NT2/D1 (cell line): ENCODE data around the gene NLRP11.
"Not testable (repeated sequence)": the region's sequence is repeated elsewhere in the genome, so short reads cannot be mapped to it uniquely, and the experiment has no call there.

Experiments
- DNase-seq: peaks from one replicate; pipeline ENCODE4 v3.0.0-alpha.2; 2011; ENCODE audit warnings: low read depth, low spot score
- H3K27me3 ChIP-seq: 2 replicates; pipeline ENCODE4 v1.6.0; 2011; ENCODE audit warnings: mild to moderate bottlenecking; ENCODE audit not compliant: insufficient read length, insufficient read depth
- H3K36me3 ChIP-seq: 2 replicates; pipeline ENCODE4 v1.6.1; 2011; ENCODE audit warnings: mild to moderate bottlenecking, low read length, mixed read lengths; ENCODE audit not compliant: insufficient read depth, insufficient read length
- H3K4me1 ChIP-seq: 2 replicates; pipeline ENCODE4 v1.5.1; 2011; ENCODE audit not compliant: insufficient read depth, insufficient read length
- H3K4me3 ChIP-seq: 2 replicates; pipeline ENCODE4 v1.5.1; 2011; ENCODE audit warnings: low read depth; ENCODE audit not compliant: insufficient read length
- H3K9ac ChIP-seq: 2 replicates; pipeline ENCODE4 v1.6.0; 2011; ENCODE audit warnings: low read depth; ENCODE audit not compliant: insufficient read length
- H3K9me3 ChIP-seq: 2 replicates; pipeline ENCODE4 v1.5.1; 2011; ENCODE audit warnings: mild to moderate bottlenecking, low read length; ENCODE audit not compliant: insufficient read depth
- SUZ12 ChIP-seq: IDR thresholded peaks from 2 replicates; pipeline ENCODE4 v1.6.1; 2011; ENCODE audit not compliant: insufficient read length, insufficient read depth; ENCODE audit errors: extremely low read depth
- YY1 ChIP-seq: IDR thresholded peaks from 2 replicates; pipeline ENCODE4 v1.6.1; 2011; ENCODE audit not compliant: insufficient read length, insufficient read depth
- ZNF274 ChIP-seq: IDR thresholded peaks from 2 replicates; pipeline ENCODE4 v1.6.1; 2011; ENCODE audit warnings: mild to moderate bottlenecking, low read depth, low read length

Gene NLRP11

GRCh38 chr19:55781112-55781511, 50.7 kb downstream of the NLRP11 start:
- H3K9ac ChIP-seq, result no peak overlapping the region
- no peak for TF ChIP-seq YY1
- no peak for DNase-seq
- no peaks in the 10 kb centered on the region for H3K36me3 ChIP-seq
- no peaks in the 10 kb centered on the region for H3K27me3 ChIP-seq
- no peaks in the 10 kb centered on the region for H3K4me1 ChIP-seq
- no peak overlapping the region for H3K4me3 ChIP-seq
- H3K9me3 ChIP-seq, result no peaks in the 10 kb centered on the region

GRCh38 chr19:55778331-55778730, 53.5 kb downstream of the NLRP11 start:
- H3K9me3 ChIP-seq, result no peaks in the 10 kb centered on the region
- DNase-seq, result no peak
- H3K27me3 ChIP-seq, result no peaks in the 10 kb centered on the region
- TF ChIP-seq YY1, result no peak
- TF ChIP-seq ZNF274, result no peak
- no peak for TF ChIP-seq SUZ12
- H3K9ac ChIP-seq, result no peak overlapping the region
- H3K4me3 ChIP-seq, result no peak overlapping the region
- no peaks in the 10 kb centered on the region for H3K36me3 ChIP-seq
- no peaks in the 10 kb centered on the region for H3K4me1 ChIP-seq

GRCh38 chr19:55777528-55777927, 54.3 kb downstream of the NLRP11 start:
- Histone ChIP-seq H3K9me3 (no peaks in the 10 kb centered on the region), H3K4me1 (no peaks in the 10 kb centered on the region), H3K9ac (no peak overlapping the region), H3K4me3 (no peak overlapping the region), H3K27me3 (no peaks in the 10 kb centered on the region), H3K36me3 (no peaks in the 10 kb centered on the region)
- DNase-seq, result peak; percentile 11
- TF ChIP-seq ZNF274, result no peak

GRCh38 chr19:55769632-55770031, 62.2 kb downstream of the NLRP11 start:
- not testable (repeated sequence) for H3K27me3 ChIP-seq, H3K9me3 ChIP-seq, DNase-seq, H3K4me3 ChIP-seq, H3K36me3 ChIP-seq, H3K9ac ChIP-seq, H3K4me1 ChIP-seq

GRCh38 chr19:55768818-55769217, 63.0 kb downstream of the NLRP11 start, which contains the start of gene RFPL4AL1:
RFPL4AL1 (plus strand) TSS chr19:55769118; CDS start chr19:55771805, 2,687 bp downstream.
- not testable (repeated sequence) for H3K4me1 ChIP-seq, H3K4me3 ChIP-seq, H3K27me3 ChIP-seq, H3K9ac ChIP-seq, H3K9me3 ChIP-seq, H3K36me3 ChIP-seq, DNase-seq

GRCh38 chr19:55766466-55766865, 65.3 kb downstream of the NLRP11 start:
- Histone ChIP-seq H3K9me3 (no peaks in the 10 kb centered on the region), H3K9ac (no peak overlapping the region), H3K4me1 (no peaks in the 10 kb centered on the region), H3K27me3 (no peaks in the 10 kb centered on the region), H3K36me3 (no peaks in the 10 kb centered on the region), H3K4me3 (no peak overlapping the region)
- TF ChIP-seq ZNF274 (no peak), YY1 (no peak), SUZ12 (no peak)
- no peak for DNase-seq

GRCh38 chr19:55758797-55759196, 73.0 kb downstream of the NLRP11 start, which contains the start of gene RFPL4A:
RFPL4A (plus strand) TSS chr19:55759097; CDS start chr19:55761801, 2,704 bp downstream.
- not testable (repeated sequence) for H3K36me3 ChIP-seq, H3K4me3 ChIP-seq, DNase-seq, H3K27me3 ChIP-seq, H3K9ac ChIP-seq, H3K9me3 ChIP-seq, H3K4me1 ChIP-seq

GRCh38 chr19:55756808-55757207, 75.0 kb downstream of the NLRP11 start:
- not testable (repeated sequence) for DNase-seq, H3K9me3 ChIP-seq, H3K4me3 ChIP-seq, H3K27me3 ChIP-seq, H3K36me3 ChIP-seq, H3K4me1 ChIP-seq, H3K9ac ChIP-seq
